Measurements from ENCODE around the gene STK32C. TPM values are rescaled to one million over a fixed set of nuclear protein-coding genes. Genes with fewer than 3 reads are reported as not detected.

The STK32C gene
- total and polyA plus RNA-seq, 2 of the 4 experiments (the other 2 are of a cell fraction): 5.0 to 8.3 TPM

DNA sequence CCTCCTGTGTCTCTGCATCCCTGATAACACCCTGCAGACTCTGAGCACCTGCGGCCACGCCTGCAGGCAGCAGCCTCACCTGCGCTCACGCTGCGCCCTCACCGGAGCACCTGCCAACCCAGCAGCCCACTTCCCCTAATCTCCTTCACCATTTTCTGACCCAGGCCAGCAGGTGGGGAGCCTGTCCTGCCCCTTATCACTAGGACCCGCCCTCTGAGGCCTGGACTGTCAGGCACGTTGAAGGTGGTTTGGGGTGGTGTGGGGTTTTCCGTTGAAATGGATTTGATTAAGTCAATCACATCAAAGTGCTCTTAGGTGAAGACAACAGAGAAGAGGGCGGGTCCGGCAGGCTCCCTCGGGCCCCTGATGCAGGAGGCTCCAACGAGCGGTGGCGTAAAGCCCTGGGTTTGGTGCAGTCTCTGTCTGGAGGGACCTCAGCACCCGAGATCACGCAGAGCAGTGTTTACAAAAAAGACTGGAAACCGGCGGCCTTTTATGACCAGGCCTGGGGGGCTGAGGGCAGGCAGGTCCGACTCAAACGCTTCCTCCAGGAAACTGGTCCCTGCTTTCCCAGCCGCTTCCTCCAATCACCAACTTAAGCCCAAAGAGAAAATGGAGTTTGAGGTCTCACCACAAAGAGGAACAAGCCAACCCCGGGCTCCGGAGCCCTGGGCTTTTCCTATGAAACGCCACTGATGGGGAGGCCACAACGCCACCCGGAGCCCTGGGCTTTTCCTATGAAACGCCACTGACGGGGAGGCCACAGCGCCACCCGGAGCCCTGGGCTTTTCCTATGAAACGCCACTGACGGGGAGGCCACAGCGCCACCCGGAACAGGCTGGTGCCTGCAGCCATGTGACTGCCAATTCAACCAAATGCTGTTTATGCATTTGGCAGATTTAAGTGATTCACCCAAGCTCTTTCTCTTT is 75.5 kb downstream of the STK32C start:
- H2AK9ac ChIP-seq (replicated peaks; ENCODE audit: low read depth, low read length, poor library complexity): no peak overlapping the region
- no peak for ATAC-seq (ENCODE audit: low read depth)
- no peaks in the 10 kb centered on the region for H3K4me1 ChIP-seq (ENCODE audit: control insufficient read depth, insufficient read depth, low read length)
- 75% methylated on average over 21 of the region's 35 CpGs; no CpG with 5 or more reads in 1 of the 2 experiments for WGBS, 2 experiments (ENCODE audit: extremely low coverage in 2 of 2, insufficient read length in 1 of 2)
- BruUV-seq (replicated peaks): no TSS peak
- H3K23ac ChIP-seq (ENCODE audit: low read depth, low read length): no peak overlapping the region
- H3K14ac ChIP-seq (replicated peaks; ENCODE audit: low read depth, low read length): no peak overlapping the region
- intact Hi-C loops (cut with micrococcal nuclease): no loop called here
- no peak overlapping the region for H2AFZ ChIP-seq (replicated peaks; ENCODE audit: low read length, poor library complexity)
- in situ Hi-C loops (cut with MboI; ENCODE audit: low sequenced_read_pairs): no loop called here
- no peaks in the 10 kb centered on the region for H4K20me1 ChIP-seq (ENCODE audit: insufficient read depth, low read length)
- no peaks in the 10 kb centered on the region; the same call in 1 of the 2 replicates for H3K9me1 ChIP-seq (ENCODE audit: insufficient read depth, low read length)
- no peak overlapping the region for H2BK15ac ChIP-seq (ENCODE audit: low read depth, low read length)
- no peak overlapping the region for H3K4me2 ChIP-seq (ENCODE audit: low read depth, low read length)
- no peak overlapping the region for H4K8ac ChIP-seq (ENCODE audit: low read depth in 2 of 2, low read length in 2 of 2)
- H3K18ac ChIP-seq (ENCODE audit: low read depth, low read length): no peak overlapping the region
- no peak overlapping the region for H2BK120ac ChIP-seq (ENCODE audit: low read depth, low read length)
- H4K91ac ChIP-seq (ENCODE audit: insufficient read depth, low read depth, low read length): no peak overlapping the region
- H3K56ac ChIP-seq (ENCODE audit: extremely low read depth, insufficient read depth, low read length): no peak overlapping the region
- no peak overlapping the region for H2BK20ac ChIP-seq (ENCODE audit: low read depth, low read length)
- H3K9me3 ChIP-seq (ENCODE audit: control insufficient read depth, insufficient read depth, low read length): no peaks in the 10 kb centered on the region
- H3K36me3 ChIP-seq (ENCODE audit: control insufficient read depth, insufficient read depth, low read length): no peaks in the 10 kb centered on the region
- DNase-seq: no peak
- dilution Hi-C loops (cut with HindIII; ENCODE audit: low sequenced_read_pairs, unreplicated experiment): loop anchor here (25.0 kb wide), 1 partner anchor 105 kb away; the partner anchor contains the start of gene LRRC27
- no peaks in the 10 kb centered on the region for H3K79me1 ChIP-seq (ENCODE audit: low read depth in 1 of 2, low read length in 2 of 2)
- no peak overlapping the region for H2BK5ac ChIP-seq (ENCODE audit: low read depth, low read length, poor library complexity, severe bottlenecking)
- H2AK5ac ChIP-seq (ENCODE audit: low read depth, low read length): no peak overlapping the region
- H3K9ac ChIP-seq (ENCODE audit: low read depth, low read length): no peak overlapping the region
- ChIA-PET POLR2A (ENCODE audit: unreplicated experiment) (no interaction called here), CTCF (no interaction called here)
- H3K4ac ChIP-seq (ENCODE audit: low read depth, low read length): no peak overlapping the region
- no peak overlapping the region for H3K27ac ChIP-seq (ENCODE audit: insufficient read depth, low read length)
- H3K27me3 ChIP-seq (ENCODE audit: control insufficient read depth, insufficient read depth, low read length): no peaks in the 10 kb centered on the region; the same call in 1 of the 2 replicates
- H3K4me3 ChIP-seq (ENCODE audit: insufficient read depth, low read depth, low read length): no peak overlapping the region
- H4K5ac ChIP-seq (ENCODE audit: low read depth, low read length): no peak overlapping the region
- TF ChIP-seq CHD1 (IDR thresholded peaks at IDR 0.05; ENCODE audit: low read depth, low read length) (no peak), NFE2L2 (IDR thresholded peaks at IDR 0.05; ENCODE audit: low read depth, low read length) (no peak), MAFK (IDR thresholded peaks at IDR 0.05; ENCODE audit: low read depth, low read length) (no peak), CEBPB (IDR thresholded peaks at IDR 0.05; ENCODE audit: low read depth, low read length) (no peak), MAZ (IDR thresholded peaks at IDR 0.05; ENCODE audit: borderline replicate concordance, low read depth, low read length) (no peak), RFX5 (IDR thresholded peaks at IDR 0.05; ENCODE audit: low read depth, low read length) (no peak), POLR2A (IDR thresholded peaks at IDR 0.05; ENCODE audit: low read depth, low read length) (no peak), MXI1 (IDR thresholded peaks at IDR 0.05; ENCODE audit: borderline replicate concordance, low read depth, low read length) (no peak), RAD21 (IDR thresholded peaks at IDR 0.05; ENCODE audit: low read length) (no peak), BHLHE40 (IDR thresholded peaks at IDR 0.05; ENCODE audit: low read depth, low read length) (no peak), FOS (IDR thresholded peaks at IDR 0.05; ENCODE audit: low read depth, low read length) (no peak), RCOR1 (IDR thresholded peaks at IDR 0.05; ENCODE audit: insufficient replicate concordance, low read length) (no peak)
- TF ChIP-seq, protein P1, sequence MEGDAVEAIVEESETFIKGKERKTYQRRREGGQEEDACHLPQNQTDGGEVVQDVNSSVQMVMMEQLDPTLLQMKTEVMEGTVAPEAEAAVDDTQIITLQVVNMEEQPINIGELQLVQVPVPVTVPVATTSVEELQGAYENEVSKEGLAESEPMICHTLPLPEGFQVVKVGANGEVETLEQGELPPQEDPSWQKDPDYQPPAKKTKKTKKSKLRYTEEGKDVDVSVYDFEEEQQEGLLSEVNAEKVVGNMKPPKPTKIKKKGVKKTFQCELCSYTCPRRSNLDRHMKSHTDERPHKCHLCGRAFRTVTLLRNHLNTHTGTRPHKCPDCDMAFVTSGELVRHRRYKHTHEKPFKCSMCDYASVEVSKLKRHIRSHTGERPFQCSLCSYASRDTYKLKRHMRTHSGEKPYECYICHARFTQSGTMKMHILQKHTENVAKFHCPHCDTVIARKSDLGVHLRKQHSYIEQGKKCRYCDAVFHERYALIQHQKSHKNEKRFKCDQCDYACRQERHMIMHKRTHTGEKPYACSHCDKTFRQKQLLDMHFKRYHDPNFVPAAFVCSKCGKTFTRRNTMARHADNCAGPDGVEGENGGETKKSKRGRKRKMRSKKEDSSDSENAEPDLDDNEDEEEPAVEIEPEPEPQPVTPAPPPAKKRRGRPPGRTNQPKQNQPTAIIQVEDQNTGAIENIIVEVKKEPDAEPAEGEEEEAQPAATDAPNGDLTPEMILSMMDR (conservative IDR thresholded peaks at IDR 0.05; ENCODE audit: low read depth, low read length): no peak
- TF ChIP-seq, protein P2, sequence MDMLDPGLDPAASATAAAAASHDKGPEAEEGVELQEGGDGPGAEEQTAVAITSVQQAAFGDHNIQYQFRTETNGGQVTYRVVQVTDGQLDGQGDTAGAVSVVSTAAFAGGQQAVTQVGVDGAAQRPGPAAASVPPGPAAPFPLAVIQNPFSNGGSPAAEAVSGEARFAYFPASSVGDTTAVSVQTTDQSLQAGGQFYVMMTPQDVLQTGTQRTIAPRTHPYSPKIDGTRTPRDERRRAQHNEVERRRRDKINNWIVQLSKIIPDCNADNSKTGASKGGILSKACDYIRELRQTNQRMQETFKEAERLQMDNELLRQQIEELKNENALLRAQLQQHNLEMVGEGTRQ (IDR thresholded peaks at IDR 0.05; ENCODE audit: low read depth, low read length): no peak
- TF ChIP-seq, protein P3, sequence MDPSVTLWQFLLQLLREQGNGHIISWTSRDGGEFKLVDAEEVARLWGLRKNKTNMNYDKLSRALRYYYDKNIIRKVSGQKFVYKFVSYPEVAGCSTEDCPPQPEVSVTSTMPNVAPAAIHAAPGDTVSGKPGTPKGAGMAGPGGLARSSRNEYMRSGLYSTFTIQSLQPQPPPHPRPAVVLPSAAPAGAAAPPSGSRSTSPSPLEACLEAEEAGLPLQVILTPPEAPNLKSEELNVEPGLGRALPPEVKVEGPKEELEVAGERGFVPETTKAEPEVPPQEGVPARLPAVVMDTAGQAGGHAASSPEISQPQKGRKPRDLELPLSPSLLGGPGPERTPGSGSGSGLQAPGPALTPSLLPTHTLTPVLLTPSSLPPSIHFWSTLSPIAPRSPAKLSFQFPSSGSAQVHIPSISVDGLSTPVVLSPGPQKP (IDR thresholded peaks at IDR 0.05; ENCODE audit: borderline replicate concordance, low read depth, low read length): no peak
